H1 (cell line): ENCODE measurements around the gene P2RX5. TPM values are rescaled to one million over a fixed set of nuclear protein-coding genes. Genes with fewer than 3 reads are reported as not detected.

Experiments used
- ASH2L ChIP-seq: fragments of 200-600, 300-600 bp; sonication (generic); IDR thresholded peaks from one replicate; pipeline ENCODE4 v1.7.1; 2017; ENCODE audit warnings: low read length
- HDAC2 ChIP-seq, 2 experiments: fragments of 300-600 bp in 1 of 2; sonication (generic) in 1 of 2; IDR thresholded peaks; 2 replicates each; pipeline ENCODE4 v1.6.1; 2011 to 2012; ENCODE audit warnings: low read depth in 2 of 2, low read length in 2 of 2, mild to moderate bottlenecking in 2 of 2, moderate library complexity in 2 of 2, borderline replicate concordance in 1 of 2, inconsistent platforms in 1 of 2
- POLR2A ChIP-seq, 2 experiments: IDR thresholded peaks; 1 replicate in 1 of 2; 2 replicates in 1 of 2; pipeline ENCODE4 v1.6.1; 2011; ENCODE audit warnings: low read depth in 2 of 2, low read length in 2 of 2, mild to moderate bottlenecking in 2 of 2; ENCODE audit errors: control extremely low read depth in 1 of 2
- polyA plus RNA-seq, 7 experiments: library from polyadenylated mRNA; depleted of rRNA in 3 of 7; stranded (reverse) in 5 of 7; unstranded in 2 of 7; fragments of >200 nt in 5 of 7; fragments of 200-250 nt in 2 of 7; gene quantifications; 1 replicate in 5 of 7; 2 replicates in 1 of 7; 4 replicates in 1 of 7; pipeline versions ENCODE4 v1.2.1 to v1.2.3, GENCODE V29; 2011 to 2013; ENCODE audit warnings: missing spikeins in 2 of 7, mixed read lengths in 2 of 7
- total RNA-seq: library from RNA; stranded (reverse); fragmentation: NEBNext Ultra II Directional; extraction: Animal tissue kit (Norgen Biotek cat#: 25700); gene quantifications from 2 replicates; pipeline ENCODE4 v1.2.1, GENCODE V29; 2021

P2RX5 gene
- total and polyA plus RNA-seq, 2 of the 8 experiments (the other 6 are each of a cell fraction or from before 2014, with no cell fraction given) = 12.0 to 15.6 TPM

GRCh38 chr17:3695723-3696411 lies at the start of gene P2RX5 (continued):
- TF ChIP-seq HDAC2 (IDR thresholded peaks at IDR 0.05; ENCODE audit: borderline replicate concordance in 1 of 2, low read depth in 2 of 2, low read length in 2 of 2) (peak in 1 of 2 experiments; percentile 72; a peak in 2 of 4 replicates), POLR2A (IDR thresholded peaks at IDR 0.05; ENCODE audit: control extremely low read depth in 1 of 2, low read depth in 2 of 2, low read length in 2 of 2) (no peak), ASH2L (peak; percentile 70)
